Measurements from ENCODE around the gene FASN.

FASN gene

DNA sequence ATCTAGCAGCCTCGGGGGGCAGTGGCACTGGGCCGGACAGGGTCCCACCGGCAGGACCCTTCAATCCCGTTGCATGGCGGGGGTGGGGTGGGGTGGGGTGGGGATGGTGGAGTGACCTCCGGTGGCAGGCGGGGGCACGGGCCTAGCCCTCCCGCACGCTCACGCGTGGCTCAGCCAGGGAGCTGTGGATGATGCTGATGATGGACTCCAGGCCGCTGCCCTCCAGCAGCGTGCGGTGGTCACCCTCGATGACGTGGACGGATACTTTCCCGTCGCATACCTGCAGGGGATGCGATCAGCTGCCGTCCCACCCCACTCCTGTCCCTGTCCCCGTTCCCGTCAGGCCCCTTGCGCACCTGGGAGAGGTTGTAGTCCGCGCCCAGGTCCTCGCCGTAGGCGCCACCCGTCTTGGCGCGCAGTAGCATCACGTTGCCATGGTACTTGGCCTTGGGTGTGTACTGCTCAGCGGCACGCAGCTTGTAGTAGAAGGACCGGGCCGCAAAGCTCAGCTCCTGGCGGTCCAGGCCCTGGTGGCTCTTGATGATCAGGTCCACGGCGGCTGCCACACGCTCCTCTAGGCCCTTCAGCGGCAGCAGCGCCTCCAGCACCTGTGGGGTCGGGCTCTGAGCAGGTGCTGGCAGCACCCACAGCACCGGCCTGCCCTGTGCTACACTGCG, 18.9 kb downstream of the FASN start:
- TF ChIP-seq ZFX (IDR thresholded peaks at IDR 0.05), result no peak
- TF ChIP-seq, protein P1, sequence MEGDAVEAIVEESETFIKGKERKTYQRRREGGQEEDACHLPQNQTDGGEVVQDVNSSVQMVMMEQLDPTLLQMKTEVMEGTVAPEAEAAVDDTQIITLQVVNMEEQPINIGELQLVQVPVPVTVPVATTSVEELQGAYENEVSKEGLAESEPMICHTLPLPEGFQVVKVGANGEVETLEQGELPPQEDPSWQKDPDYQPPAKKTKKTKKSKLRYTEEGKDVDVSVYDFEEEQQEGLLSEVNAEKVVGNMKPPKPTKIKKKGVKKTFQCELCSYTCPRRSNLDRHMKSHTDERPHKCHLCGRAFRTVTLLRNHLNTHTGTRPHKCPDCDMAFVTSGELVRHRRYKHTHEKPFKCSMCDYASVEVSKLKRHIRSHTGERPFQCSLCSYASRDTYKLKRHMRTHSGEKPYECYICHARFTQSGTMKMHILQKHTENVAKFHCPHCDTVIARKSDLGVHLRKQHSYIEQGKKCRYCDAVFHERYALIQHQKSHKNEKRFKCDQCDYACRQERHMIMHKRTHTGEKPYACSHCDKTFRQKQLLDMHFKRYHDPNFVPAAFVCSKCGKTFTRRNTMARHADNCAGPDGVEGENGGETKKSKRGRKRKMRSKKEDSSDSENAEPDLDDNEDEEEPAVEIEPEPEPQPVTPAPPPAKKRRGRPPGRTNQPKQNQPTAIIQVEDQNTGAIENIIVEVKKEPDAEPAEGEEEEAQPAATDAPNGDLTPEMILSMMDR (conservative IDR thresholded peaks at IDR 0.05), result no peak
- no peak overlapping the region for H3K27ac ChIP-seq

- TF ChIP-seq ZFX (IDR thresholded peaks at IDR 0.05), result no peak
- TF ChIP-seq, protein P1 (conservative IDR thresholded peaks at IDR 0.05), result no peak
- no peak overlapping the region for H3K27ac ChIP-seq
Observed at GRCh38 chr17:82078433-82078832, 19.6 kb downstream of the FASN start.

- H3K27ac ChIP-seq, result no peak overlapping the region
- no peak for TF ChIP-seq ZFX (IDR thresholded peaks at IDR 0.05)
- TF ChIP-seq, protein P1 (conservative IDR thresholded peaks at IDR 0.05), result no peak
Observed at GRCh38 chr17:82077617-82078358, 20.2 kb downstream of the FASN start.

- H3K27ac ChIP-seq, result no peak overlapping the region
Observed at GRCh38 chr17:82076785-82077591, 21.0 kb downstream of the FASN start.

GRCh38 chr17:82076018-82076784, 21.8 kb downstream of the FASN start:
- peak overlapping the region; percentile 3; the same call in 1 of the 2 replicates for H3K27ac ChIP-seq
- TF ChIP-seq, protein P1 (conservative IDR thresholded peaks at IDR 0.05), result no peak
- TF ChIP-seq ZFX (IDR thresholded peaks at IDR 0.05), result no peak

More at GRCh38 chr17:82076785-82077591, 21.0 kb downstream of the FASN start:
- TF ChIP-seq ZFX (IDR thresholded peaks at IDR 0.05), result no peak
- TF ChIP-seq, protein P1 (conservative IDR thresholded peaks at IDR 0.05), result no peak

GRCh38 chr17:82073446-82073845, 24.6 kb downstream of the FASN start:
- peak overlapping the region; percentile 2; the same call in 1 of the 2 replicates for H3K27ac ChIP-seq
- TF ChIP-seq ZFX (IDR thresholded peaks at IDR 0.05), result no peak
- TF ChIP-seq, protein P1 (conservative IDR thresholded peaks at IDR 0.05), result no peak
